ENCODE results near the gene HS2ST1. TPM values are rescaled to one million over a fixed set of nuclear protein-coding genes. Genes with fewer than 3 reads are reported as not detected.
"Not testable (repeated sequence)": the region's sequence is repeated elsewhere in the genome, so short reads cannot be mapped to it uniquely, and the experiment has no call there.

HS2ST1 gene
- total RNA-seq, 1 experiment from 2014 or later: 17.6 TPM

- DNase-seq (ENCODE audit: low spot score): no peak
These were observed 57.3 kb downstream of the HS2ST1 start for GRCh38 chr1:86971778-86972177.

GRCh38 chr1:86972262-86972661, 57.8 kb downstream of the HS2ST1 start:
- DNase-seq (ENCODE audit: low spot score): no peak

- DNase-seq (ENCODE audit: low spot score): no peak
These were observed 61.6 kb downstream of the HS2ST1 start for GRCh38 chr1:86975993-86976550.

GRCh38 chr1:86976664-86977063, 62.2 kb downstream of the HS2ST1 start:
- DNase-seq (ENCODE audit: low spot score): no peak

GRCh38 chr1:86981482-86982213, 67.2 kb downstream of the HS2ST1 start:
- no peak for DNase-seq (ENCODE audit: low spot score)

- DNase-seq (ENCODE audit: low spot score): not testable (repeated sequence)
These were observed 69.2 kb downstream of the HS2ST1 start for GRCh38 chr1:86983677-86984076.

- DNase-seq (ENCODE audit: low spot score): no peak
These were observed 73.0 kb downstream of the HS2ST1 start for GRCh38 chr1:86987446-86987845.

GRCh38 chr1:86988835-86989234, 74.4 kb downstream of the HS2ST1 start:
- no peak for DNase-seq (ENCODE audit: low spot score)

GRCh38 chr1:86989690-86990089, 75.3 kb downstream of the HS2ST1 start:
- DNase-seq (ENCODE audit: low spot score): not testable (repeated sequence)

GRCh38 chr1:86990826-86991225, 76.4 kb downstream of the HS2ST1 start:
- DNase-seq (ENCODE audit: low spot score): no peak

GRCh38 chr1:86991549-86992186, 77.2 kb downstream of the HS2ST1 start:
- no peak for DNase-seq (ENCODE audit: low spot score)

- DNase-seq (ENCODE audit: low spot score): no peak
These were observed 78.4 kb downstream of the HS2ST1 start for GRCh38 chr1:86992861-86993260.

- no peak for DNase-seq (ENCODE audit: low spot score)
These were observed 79.0 kb downstream of the HS2ST1 start for GRCh38 chr1:86993269-86993985.

GRCh38 chr1:86994061-86994460, 79.6 kb downstream of the HS2ST1 start:
- no peak for DNase-seq (ENCODE audit: low spot score)

GRCh38 chr1:86997538-86997937, 83.1 kb downstream of the HS2ST1 start:
- DNase-seq (ENCODE audit: low spot score): no peak

- DNase-seq (ENCODE audit: low spot score): no peak
These were observed 83.8 kb downstream of the HS2ST1 start for GRCh38 chr1:86998280-86998679.

GRCh38 chr1:86998727-86999126, 84.3 kb downstream of the HS2ST1 start:
- no peak for DNase-seq (ENCODE audit: low spot score)

GRCh38 chr1:87000460-87000859, 86.0 kb downstream of the HS2ST1 start:
- DNase-seq (ENCODE audit: low spot score): no peak

- DNase-seq (ENCODE audit: low spot score): no peak
These were observed 90.4 kb downstream of the HS2ST1 start for GRCh38 chr1:87004857-87005256.

GRCh38 chr1:87007323-87007722, 92.9 kb downstream of the HS2ST1 start:
- DNase-seq (ENCODE audit: low spot score): no peak

- DNase-seq (ENCODE audit: low spot score): not testable (repeated sequence)
These were observed 99.0 kb downstream of the HS2ST1 start for GRCh38 chr1:87013385-87013784.

GRCh38 chr1:87017998-87018672, 103.7 kb downstream of the HS2ST1 start:
- DNase-seq (ENCODE audit: low spot score): no peak
